ENCODE data around the gene SYNGR4. TPM values are rescaled to one million over a fixed set of nuclear protein-coding genes. Genes with fewer than 3 reads are reported as not detected.

Gene SYNGR4
- total and polyA plus RNA-seq, 4 donors, result 0.35 to 0.76 TPM; not detected in 2

DNA sequence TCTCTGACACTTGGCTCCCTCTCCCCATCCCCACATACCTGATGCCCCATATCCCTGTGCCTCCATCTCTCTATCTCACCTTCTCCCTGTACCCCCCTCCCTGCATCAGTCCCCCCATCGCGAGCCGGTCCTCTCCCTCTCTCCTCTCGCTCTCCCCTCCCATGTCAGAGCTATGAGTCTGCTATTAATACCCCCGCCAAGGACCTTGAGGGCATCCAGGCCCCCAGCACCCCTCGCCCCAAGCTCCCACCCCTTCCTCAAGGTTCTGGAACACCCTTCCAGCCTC lies 30.9 kb downstream of the SYNGR4 start:
- Histone ChIP-seq H3K4me3 (ENCODE audit: low read depth, low read length) (peak overlapping the region; percentile 60), H3K9me3 (ENCODE audit: control insufficient read depth, insufficient read depth, low read length) (no peaks in the 10 kb centered on the region), H3K27ac (ENCODE audit: low read depth, low read length) (no peak overlapping the region), H3K27me3 (ENCODE audit: control insufficient read depth, insufficient read depth, low read length) (peaks cover 41% of the 10 kb centered on the region), H3K36me3 (ENCODE audit: control insufficient read depth, insufficient read depth, low read length) (peaks cover 10% of the 10 kb centered on the region), H3K4me1 (ENCODE audit: control insufficient read depth, insufficient read depth, low read length) (peaks cover 73% of the 10 kb centered on the region)
- WGBS (ENCODE audit: insufficient coverage), result 67% methylated on average over 1 of the region's 6 CpGs
- peak in 1 of 6 donors; percentile 18 for DNase-seq (ENCODE audit: low read depth in 4 of 6, low spot score in 6 of 6)

DNA sequence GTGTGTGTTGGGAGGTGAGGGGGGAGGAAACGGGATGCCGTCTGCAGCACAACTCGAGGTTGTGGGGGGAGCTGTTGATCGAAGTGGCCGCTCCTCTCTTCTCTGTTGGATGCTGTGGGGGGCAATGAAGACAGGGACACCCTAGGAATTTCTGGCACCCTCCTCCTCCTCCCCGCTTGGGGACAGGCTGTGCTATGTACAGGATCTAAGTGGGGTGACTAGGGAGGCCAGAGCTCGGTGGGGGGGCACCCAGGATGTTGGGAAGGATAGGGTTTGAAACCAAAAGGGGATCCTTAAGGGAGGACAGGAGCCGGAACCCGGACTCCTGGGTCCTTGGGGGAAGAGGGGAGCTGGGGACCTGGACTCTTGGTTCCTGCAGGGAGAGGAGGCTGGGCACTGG lies 31.3 kb downstream of the SYNGR4 start:
- peak overlapping the region; percentile 18 for H3K4me3 ChIP-seq (ENCODE audit: low read depth, low read length)
- no peak for DNase-seq (ENCODE audit: low read depth in 4 of 6, low spot score in 6 of 6)
- 26% methylated on average over 8 of the region's 9 CpGs for whole genome bisulfite sequencing (ENCODE audit: insufficient coverage)

DNA sequence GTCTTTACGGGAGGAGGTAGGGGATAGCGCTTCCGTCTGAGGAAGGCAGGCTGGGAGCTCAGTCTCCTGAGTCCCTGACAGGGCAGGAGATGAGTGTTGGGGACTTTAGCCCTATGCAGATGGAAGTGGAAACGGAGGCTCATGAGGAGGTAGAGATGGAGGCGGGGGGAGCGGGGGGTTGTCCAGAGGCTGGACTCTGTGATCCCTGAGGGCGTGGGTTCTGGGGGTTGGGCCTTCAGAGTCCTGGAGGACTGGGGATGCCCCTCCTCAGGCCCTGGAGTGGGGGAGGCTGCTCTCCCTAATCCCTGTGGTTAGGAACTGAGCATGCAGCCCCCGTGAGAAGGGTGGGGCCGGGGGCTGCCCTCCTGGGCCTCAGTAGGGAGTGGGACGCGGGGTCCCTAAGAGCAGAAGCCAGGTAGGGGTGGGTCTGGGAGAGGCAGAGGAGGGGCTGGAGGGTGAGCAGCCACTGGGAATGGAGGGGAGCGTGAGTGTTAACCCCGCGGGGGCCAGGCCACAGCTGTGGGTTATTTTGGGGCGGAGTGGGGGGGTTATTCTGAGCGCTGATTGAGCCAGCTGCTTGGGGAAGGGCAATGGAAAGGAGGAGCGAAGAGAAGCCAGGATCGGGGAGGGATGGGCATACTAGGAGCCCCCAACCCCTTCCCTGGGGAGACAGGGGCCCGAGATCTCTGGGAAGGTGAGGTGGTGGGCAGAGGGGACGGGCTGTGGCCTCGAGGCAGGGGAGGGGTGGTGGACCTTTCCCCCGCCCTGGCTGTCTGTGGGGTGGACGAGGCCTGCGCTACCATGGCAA lies 32.1 kb downstream of the SYNGR4 start:
- WGBS (ENCODE audit: insufficient coverage), result 41% methylated on average over 16 of the region's 24 CpGs
- peak overlapping the region; percentile 18 for H3K4me3 ChIP-seq (ENCODE audit: low read depth, low read length)

More for the DNA sequence above, 31.3 kb downstream of the SYNGR4 start:
- H3K9me3 ChIP-seq (ENCODE audit: control insufficient read depth, insufficient read depth, low read length), result no peaks in the 10 kb centered on the region
- H3K36me3 ChIP-seq (ENCODE audit: control insufficient read depth, insufficient read depth, low read length), result peaks cover 8% of the 10 kb centered on the region
- peaks cover 41% of the 10 kb centered on the region for H3K27me3 ChIP-seq (ENCODE audit: control insufficient read depth, insufficient read depth, low read length)
- peaks cover 71% of the 10 kb centered on the region for H3K4me1 ChIP-seq (ENCODE audit: control insufficient read depth, insufficient read depth, low read length)
- H3K27ac ChIP-seq (ENCODE audit: low read depth, low read length), result no peak overlapping the region

DNA sequence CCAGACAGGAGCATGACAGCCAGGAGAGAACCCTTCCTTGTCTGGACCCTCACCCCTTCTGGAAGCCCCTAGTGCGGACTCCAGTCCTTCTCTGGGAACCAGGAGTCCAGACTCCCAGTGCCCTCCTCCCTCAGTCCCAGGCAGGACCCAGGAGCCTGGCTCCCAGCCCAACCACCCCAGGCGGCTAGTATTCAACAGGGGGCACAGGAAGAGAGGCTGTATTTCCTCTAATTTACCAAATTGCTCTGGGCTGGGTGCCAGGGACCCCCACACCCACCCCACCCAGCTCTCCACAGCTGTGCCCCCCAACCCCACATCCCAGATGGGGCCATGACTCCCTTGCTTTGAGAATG lies 32.6 kb downstream of the SYNGR4 start:
- peaks cover 41% of the 10 kb centered on the region for H3K27me3 ChIP-seq (ENCODE audit: control insufficient read depth, insufficient read depth, low read length)
- H3K27ac ChIP-seq (ENCODE audit: low read depth, low read length), result no peak overlapping the region
- H3K4me1 ChIP-seq (ENCODE audit: control insufficient read depth, insufficient read depth, low read length), result peaks cover 67% of the 10 kb centered on the region
- peaks cover 6% of the 10 kb centered on the region for H3K36me3 ChIP-seq (ENCODE audit: control insufficient read depth, insufficient read depth, low read length)
- DNase-seq (ENCODE audit: low read depth in 4 of 6, low spot score in 6 of 6), result peak in 1 of 6 donors; percentile 26
- peak overlapping the region; percentile 9 for H3K4me3 ChIP-seq (ENCODE audit: low read depth, low read length)
- 33% methylated on average over 1 of the region's 2 CpGs for WGBS (ENCODE audit: insufficient coverage)
- no peaks in the 10 kb centered on the region for H3K9me3 ChIP-seq (ENCODE audit: control insufficient read depth, insufficient read depth, low read length)

More for the DNA sequence above, 32.1 kb downstream of the SYNGR4 start:
- peaks cover 71% of the 10 kb centered on the region for H3K4me1 ChIP-seq (ENCODE audit: control insufficient read depth, insufficient read depth, low read length)
- H3K9me3 ChIP-seq (ENCODE audit: control insufficient read depth, insufficient read depth, low read length), result no peaks in the 10 kb centered on the region
- no peak overlapping the region for H3K27ac ChIP-seq (ENCODE audit: low read depth, low read length)
- H3K27me3 ChIP-seq (ENCODE audit: control insufficient read depth, insufficient read depth, low read length), result peaks cover 41% of the 10 kb centered on the region
- DNase-seq (ENCODE audit: low read depth in 4 of 6, low spot score in 6 of 6), result peak in 1 of 6 donors; percentile 62
- H3K36me3 ChIP-seq (ENCODE audit: control insufficient read depth, insufficient read depth, low read length), result peaks cover 7% of the 10 kb centered on the region

DNA sequence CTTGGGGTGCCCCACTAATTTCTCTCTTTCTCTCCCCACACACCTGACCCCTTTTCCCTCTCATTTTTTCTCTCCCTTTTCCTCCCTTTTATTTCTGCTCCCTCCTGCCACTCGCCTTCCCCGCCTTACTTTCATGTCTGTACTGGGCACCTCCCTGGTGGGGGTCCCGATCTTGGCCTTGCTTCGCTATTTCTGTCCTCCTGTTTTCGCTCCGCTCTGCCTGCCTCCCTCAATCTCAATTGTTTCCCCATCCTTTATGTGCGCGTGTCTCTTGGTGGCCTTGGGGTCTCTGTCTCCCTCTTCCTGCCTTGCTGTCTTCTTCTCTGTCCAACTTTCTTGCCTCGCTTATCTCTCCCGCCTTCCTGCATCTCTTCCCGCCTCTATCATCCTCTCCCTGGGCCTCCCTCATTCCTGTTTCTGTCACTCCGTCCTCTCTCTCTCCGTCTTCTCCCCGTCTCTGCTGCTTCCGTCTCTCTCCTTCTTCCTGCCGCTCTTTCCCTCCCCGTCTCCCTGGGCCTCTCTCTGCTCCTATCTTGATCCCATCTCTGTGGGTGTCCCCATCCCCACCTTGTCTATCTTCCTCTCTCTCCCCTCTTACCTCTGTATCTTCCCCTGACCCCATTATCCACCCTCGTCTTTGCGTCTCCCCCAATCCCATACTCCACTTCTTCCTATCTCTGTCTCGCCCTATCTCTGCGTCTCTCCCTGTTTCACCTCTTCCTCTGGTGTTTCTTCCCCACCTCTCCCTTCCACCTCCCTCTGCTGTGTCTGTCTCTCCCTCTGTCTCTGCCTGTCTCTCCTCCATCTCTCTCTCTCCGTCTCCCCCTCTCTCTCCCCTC lies 33.3 kb downstream of the SYNGR4 start:
- H3K36me3 ChIP-seq (ENCODE audit: control insufficient read depth, insufficient read depth, low read length), result peaks cover 6% of the 10 kb centered on the region
- H3K27me3 ChIP-seq (ENCODE audit: control insufficient read depth, insufficient read depth, low read length), result peaks cover 41% of the 10 kb centered on the region
- H3K27ac ChIP-seq (ENCODE audit: low read depth, low read length), result no peak overlapping the region
- peak overlapping the region; percentile 31 for H3K4me3 ChIP-seq (ENCODE audit: low read depth, low read length)
- H3K4me1 ChIP-seq (ENCODE audit: control insufficient read depth, insufficient read depth, low read length), result peaks cover 62% of the 10 kb centered on the region
- H3K9me3 ChIP-seq (ENCODE audit: control insufficient read depth, insufficient read depth, low read length), result no peaks in the 10 kb centered on the region
- DNase-seq (ENCODE audit: low read depth in 4 of 6, low spot score in 6 of 6), result peak in 1 of 6 donors; percentile 21
- 60% methylated on average over 22 of the region's 22 CpGs for WGBS (ENCODE audit: insufficient coverage)

DNA sequence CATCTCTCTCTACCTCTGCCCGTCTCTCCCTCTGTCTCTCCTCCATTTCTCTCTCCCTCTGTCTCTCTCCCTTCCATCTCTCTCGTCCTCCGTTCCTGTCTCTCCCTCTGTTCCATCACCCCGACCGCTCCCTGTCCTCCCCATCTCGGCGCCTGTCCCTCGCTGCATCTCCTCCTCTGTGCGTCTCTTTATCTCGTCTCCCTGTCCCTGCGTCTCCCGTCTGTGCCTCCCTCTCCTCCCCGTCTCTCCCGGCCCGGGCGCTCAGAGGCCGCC lies 33.9 kb downstream of the SYNGR4 start:
- Histone ChIP-seq H3K4me1 (ENCODE audit: control insufficient read depth, insufficient read depth, low read length) (peaks cover 57% of the 10 kb centered on the region), H3K36me3 (ENCODE audit: control insufficient read depth, insufficient read depth, low read length) (peaks cover 6% of the 10 kb centered on the region), H3K9me3 (ENCODE audit: control insufficient read depth, insufficient read depth, low read length) (no peaks in the 10 kb centered on the region), H3K27ac (ENCODE audit: low read depth, low read length) (no peak overlapping the region), H3K27me3 (ENCODE audit: control insufficient read depth, insufficient read depth, low read length) (peaks cover 41% of the 10 kb centered on the region), H3K4me3 (ENCODE audit: low read depth, low read length) (peak overlapping the region; percentile 31)
- peak in 1 of 6 donors; percentile 19 for DNase-seq (ENCODE audit: low read depth in 4 of 6, low spot score in 6 of 6)
- WGBS (ENCODE audit: insufficient coverage), result 5% methylated on average over 17 of the region's 17 CpGs

DNA sequence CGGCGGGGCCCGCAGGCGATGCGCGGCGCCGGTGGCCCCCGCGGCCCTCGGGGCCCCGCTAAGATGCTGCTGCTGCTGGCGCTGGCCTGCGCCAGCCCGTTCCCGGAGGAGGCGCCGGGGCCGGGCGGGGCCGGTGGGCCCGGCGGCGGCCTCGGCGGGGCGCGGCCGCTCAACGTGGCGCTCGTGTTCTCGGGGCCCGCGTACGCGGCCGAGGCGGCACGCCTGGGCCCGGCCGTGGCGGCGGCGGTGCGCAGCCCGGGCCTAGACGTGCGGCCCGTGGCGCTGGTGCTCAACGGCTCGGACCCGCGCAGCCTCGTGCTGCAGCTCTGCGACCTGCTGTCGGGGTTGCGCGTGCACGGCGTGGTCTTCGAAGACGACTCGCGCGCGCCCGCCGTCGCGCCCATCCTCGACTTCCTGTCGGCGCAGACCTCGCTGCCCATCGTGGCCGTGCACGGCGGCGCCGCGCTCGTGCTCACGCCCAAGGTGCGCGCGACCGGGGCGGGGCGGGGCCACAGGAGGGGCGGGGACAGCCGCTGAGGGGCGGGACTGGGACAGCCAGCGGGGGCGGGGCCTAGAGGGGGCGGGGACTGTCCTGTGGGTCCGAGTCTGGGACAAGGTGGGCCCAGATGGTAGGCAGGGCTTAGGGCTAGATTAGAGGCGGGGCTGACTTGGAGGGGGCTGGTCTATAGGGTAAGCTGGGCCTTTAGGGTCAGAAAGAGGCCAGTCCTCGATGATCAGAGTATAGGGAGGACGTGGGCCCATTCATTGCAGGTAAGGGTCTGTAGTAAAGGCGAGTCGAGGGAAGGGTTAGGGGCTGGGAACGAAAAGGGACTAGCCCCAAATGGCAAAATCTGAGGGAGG lies 34.4 kb downstream of the SYNGR4 start:
- Histone ChIP-seq H3K9me3 (ENCODE audit: control insufficient read depth, insufficient read depth, low read length) (no peaks in the 10 kb centered on the region), H3K27ac (ENCODE audit: low read depth, low read length) (no peak overlapping the region), H3K4me3 (ENCODE audit: low read depth, low read length) (peak overlapping the region; percentile 31), H3K36me3 (ENCODE audit: control insufficient read depth, insufficient read depth, low read length) (peaks cover 6% of the 10 kb centered on the region), H3K4me1 (ENCODE audit: control insufficient read depth, insufficient read depth, low read length) (peaks cover 52% of the 10 kb centered on the region), H3K27me3 (ENCODE audit: control insufficient read depth, insufficient read depth, low read length) (peaks cover 39% of the 10 kb centered on the region)
- 6% methylated on average over 96 of the region's 104 CpGs for WGBS (ENCODE audit: insufficient coverage)
- DNase-seq (ENCODE audit: low read depth in 4 of 6, low spot score in 6 of 6), result peak in 2 of 6 donors; percentile 80 to 83

DNA sequence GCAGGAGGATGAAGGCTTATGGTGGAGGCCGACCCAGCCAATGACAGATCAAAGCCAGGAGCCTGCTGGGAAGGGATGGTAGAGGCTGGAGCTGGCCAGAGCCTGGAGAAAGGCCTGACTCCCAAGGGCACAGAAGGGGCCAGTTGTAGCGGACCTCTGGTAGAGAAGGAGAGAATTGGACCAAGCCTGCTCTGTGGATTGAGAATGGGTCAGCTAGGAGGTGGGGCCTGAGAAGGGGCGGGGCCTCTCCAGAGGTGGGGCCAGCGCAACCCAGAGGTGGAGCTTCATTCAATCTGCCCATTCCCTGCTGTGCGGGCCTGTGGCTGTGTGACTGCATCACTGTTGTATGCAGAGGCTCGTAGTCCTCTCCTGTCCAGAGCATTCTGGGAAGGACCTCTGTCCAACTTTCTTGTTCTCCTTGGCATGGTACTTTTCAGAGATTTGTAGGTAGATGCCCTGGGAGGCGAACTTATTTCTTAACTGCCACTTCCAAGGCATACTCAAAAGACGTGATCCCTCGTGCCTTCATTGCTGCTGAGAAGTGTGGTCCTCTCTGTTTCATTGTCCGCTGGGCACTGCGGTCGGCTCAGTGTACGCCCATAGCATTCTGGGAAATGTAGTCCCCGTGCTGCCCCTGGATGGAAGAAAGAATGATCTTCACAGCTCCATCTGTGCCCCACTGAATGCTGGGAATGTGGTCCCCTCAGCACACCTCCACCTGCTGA lies 36.0 kb downstream of the SYNGR4 start:
- Histone ChIP-seq H3K4me1 (ENCODE audit: control insufficient read depth, insufficient read depth, low read length) (peaks cover 36% of the 10 kb centered on the region), H3K4me3 (ENCODE audit: low read depth, low read length) (peak overlapping the region; percentile 18), H3K36me3 (ENCODE audit: control insufficient read depth, insufficient read depth, low read length) (peaks cover 13% of the 10 kb centered on the region), H3K27me3 (ENCODE audit: control insufficient read depth, insufficient read depth, low read length) (peaks cover 27% of the 10 kb centered on the region), H3K27ac (ENCODE audit: low read depth, low read length) (no peak overlapping the region), H3K9me3 (ENCODE audit: control insufficient read depth, insufficient read depth, low read length) (no peaks in the 10 kb centered on the region)
- DNase-seq (ENCODE audit: low read depth in 4 of 6, low spot score in 6 of 6), result peak in 2 of 6 donors; percentile 55 to 77
- 67% methylated on average over 8 of the region's 14 CpGs for WGBS (ENCODE audit: insufficient coverage)

DNA sequence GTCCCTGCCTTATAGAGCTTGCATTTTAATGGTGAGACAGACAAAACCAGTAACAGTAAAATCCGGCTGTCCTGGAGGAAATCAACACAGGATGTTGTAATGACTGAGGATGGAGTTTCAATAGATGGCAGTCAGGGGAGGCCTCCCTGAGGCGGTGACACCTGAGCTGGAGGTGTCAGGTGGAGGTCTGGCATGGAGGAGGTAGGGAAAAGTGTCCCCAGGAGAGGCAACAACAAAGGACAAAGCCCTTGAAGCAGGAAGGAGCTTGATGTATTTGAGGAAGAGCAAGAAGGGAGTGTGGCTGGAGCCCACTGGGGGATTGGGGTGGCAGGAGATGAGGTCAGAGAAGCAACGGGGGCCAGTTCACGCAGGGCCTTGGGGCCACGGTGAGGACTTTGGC lies 37.1 kb downstream of the SYNGR4 start:
- H3K36me3 ChIP-seq (ENCODE audit: control insufficient read depth, insufficient read depth, low read length), result peaks cover 14% of the 10 kb centered on the region
- H3K4me1 ChIP-seq (ENCODE audit: control insufficient read depth, insufficient read depth, low read length), result peaks cover 25% of the 10 kb centered on the region
- no peak overlapping the region for H3K27ac ChIP-seq (ENCODE audit: low read depth, low read length)
- peaks cover 16% of the 10 kb centered on the region for H3K27me3 ChIP-seq (ENCODE audit: control insufficient read depth, insufficient read depth, low read length)
- no peak for DNase-seq (ENCODE audit: low read depth in 4 of 6, low spot score in 6 of 6)
- no peak overlapping the region for H3K4me3 ChIP-seq (ENCODE audit: low read depth, low read length)
- no peaks in the 10 kb centered on the region for H3K9me3 ChIP-seq (ENCODE audit: control insufficient read depth, insufficient read depth, low read length)
- WGBS (ENCODE audit: insufficient coverage), result 92% methylated on average over 4 of the region's 5 CpGs

All from spinal cord (tissue), 10 donors.